ENCODE results near the gene SYT13. TPM values are rescaled to one million over a fixed set of nuclear protein-coding genes. Genes with fewer than 3 reads are reported as not detected.

The SYT13 gene
- total RNA-seq, 1 experiment from 2014 or later = 4.3 TPM

DNA sequence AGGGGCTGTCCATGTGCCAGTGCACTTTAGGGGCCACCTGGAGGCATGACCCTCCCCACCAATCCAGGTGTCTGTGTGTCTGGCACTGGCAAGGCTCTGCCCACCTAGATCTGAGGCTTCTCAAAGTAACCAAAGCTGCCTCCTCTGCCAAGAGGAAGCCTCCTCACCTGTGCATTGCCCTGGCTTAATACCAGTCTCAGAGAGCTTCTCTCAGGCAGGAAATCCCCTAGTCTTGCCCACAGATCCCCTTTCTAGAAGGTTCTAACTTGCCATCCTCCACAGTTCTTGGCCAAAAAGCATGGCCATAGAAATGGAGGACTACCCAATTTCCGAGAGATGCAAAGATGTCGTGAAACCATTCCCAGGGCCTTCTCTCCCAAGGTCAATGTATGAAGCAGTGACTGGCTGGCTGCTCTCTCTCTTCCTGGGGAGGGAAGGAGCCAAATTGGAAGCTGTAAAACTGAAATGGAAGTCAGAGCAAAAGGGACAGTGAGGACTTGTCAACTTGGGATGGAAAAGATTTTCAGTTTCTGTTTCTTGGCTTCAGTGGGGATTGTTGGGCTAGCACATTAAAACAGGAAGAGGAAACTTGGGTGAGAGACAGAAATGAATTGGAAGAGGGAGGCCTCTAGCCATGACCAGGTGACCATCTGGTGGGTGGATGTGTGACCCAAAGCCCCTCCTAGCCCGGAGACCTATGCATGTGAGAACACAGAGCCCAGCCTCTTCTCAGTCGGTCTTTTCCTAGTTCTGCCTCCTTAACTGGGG is 70.9 kb downstream of the SYT13 start:
- Histone ChIP-seq H3K79me2 (ENCODE audit: insufficient read depth, low read length) (no peaks in the 10 kb centered on the region), H3K79me1 (ENCODE audit: insufficient read depth, low read depth, low read length, poor library complexity, severe bottlenecking) (no peaks in the 10 kb centered on the region), H2BK12ac (ENCODE audit: insufficient read length, low read depth, low read length) (no peak overlapping the region), H3K27ac (ENCODE audit: insufficient read length, low read depth, low read length) (no peak overlapping the region), H3K9ac (ENCODE audit: extremely low read depth, insufficient read length, low read length) (no peak overlapping the region), H3K4me1 (ENCODE audit: insufficient read depth, low read length) (no peaks in the 10 kb centered on the region), H2AFZ (ENCODE audit: low read length) (no peak overlapping the region), H3K14ac (ENCODE audit: insufficient read depth, low read length) (no peak overlapping the region), H3K9me3 (ENCODE audit: control insufficient read depth, low read depth, low read length) (no peaks in the 10 kb centered on the region), H2BK5ac (ENCODE audit: insufficient read length, low read length) (no peak overlapping the region), H3K27me3 (ENCODE audit: insufficient read depth, low read length) (no peaks in the 10 kb centered on the region), H2BK15ac (ENCODE audit: low read depth, low read length) (no peak overlapping the region), H4K5ac (ENCODE audit: insufficient read length, low read depth, low read length) (no peak overlapping the region), H2AK5ac (ENCODE audit: insufficient read length, low read length) (no peak overlapping the region), H2BK20ac (ENCODE audit: low read depth, low read length, poor library complexity, severe bottlenecking) (no peak overlapping the region), H4K8ac (replicated peaks; ENCODE audit: insufficient read length, low read depth, low read length) (no peak overlapping the region), H4K20me1 (ENCODE audit: control insufficient read depth, insufficient read depth, insufficient read length) (no peaks in the 10 kb centered on the region), H3K4ac (ENCODE audit: low read depth, low read length) (no peak overlapping the region), H3K23ac (ENCODE audit: insufficient read length, low read depth, low read length) (no peak overlapping the region), H3K4me2 (ENCODE audit: insufficient read depth, insufficient read length, low read length) (no peak overlapping the region), H3T11ph (ENCODE audit: low read length) (no peak overlapping the region), H3K23me2 (ENCODE audit: insufficient read length, low read depth, low read length, poor library complexity, severe bottlenecking) (no peaks in the 10 kb centered on the region), H3K56ac (ENCODE audit: insufficient read length, low read depth, low read length) (no peak overlapping the region), H4K91ac (ENCODE audit: insufficient read length, low read depth, low read length) (no peak overlapping the region), H3K18ac (ENCODE audit: insufficient read length, low read depth, low read length) (no peak overlapping the region), H2BK120ac (ENCODE audit: low read depth, low read length, poor library complexity, severe bottlenecking) (no peak overlapping the region)
- TF ChIP-seq, protein P1, sequence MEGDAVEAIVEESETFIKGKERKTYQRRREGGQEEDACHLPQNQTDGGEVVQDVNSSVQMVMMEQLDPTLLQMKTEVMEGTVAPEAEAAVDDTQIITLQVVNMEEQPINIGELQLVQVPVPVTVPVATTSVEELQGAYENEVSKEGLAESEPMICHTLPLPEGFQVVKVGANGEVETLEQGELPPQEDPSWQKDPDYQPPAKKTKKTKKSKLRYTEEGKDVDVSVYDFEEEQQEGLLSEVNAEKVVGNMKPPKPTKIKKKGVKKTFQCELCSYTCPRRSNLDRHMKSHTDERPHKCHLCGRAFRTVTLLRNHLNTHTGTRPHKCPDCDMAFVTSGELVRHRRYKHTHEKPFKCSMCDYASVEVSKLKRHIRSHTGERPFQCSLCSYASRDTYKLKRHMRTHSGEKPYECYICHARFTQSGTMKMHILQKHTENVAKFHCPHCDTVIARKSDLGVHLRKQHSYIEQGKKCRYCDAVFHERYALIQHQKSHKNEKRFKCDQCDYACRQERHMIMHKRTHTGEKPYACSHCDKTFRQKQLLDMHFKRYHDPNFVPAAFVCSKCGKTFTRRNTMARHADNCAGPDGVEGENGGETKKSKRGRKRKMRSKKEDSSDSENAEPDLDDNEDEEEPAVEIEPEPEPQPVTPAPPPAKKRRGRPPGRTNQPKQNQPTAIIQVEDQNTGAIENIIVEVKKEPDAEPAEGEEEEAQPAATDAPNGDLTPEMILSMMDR (conservative IDR thresholded peaks at IDR 0.05) = no peak
- Mint-ChIP-seq H3K4me3 (no peak overlapping the region), H3K27ac (no peak overlapping the region; a peak in 1 of 7 replicates), H3K27me3 (ENCODE audit: low read depth) (no peaks in the 10 kb centered on the region; the same call in none of the 2 replicates), H3K36me3 (ENCODE audit: insufficient read depth in 1 of 3, low read depth in 3 of 3) (peaks cover 0 to 4% (median 0%) of the 10 kb centered on the region in 3 experiments; a peak in 2 of 7 replicates), H3K4me1 (peaks cover 2 to 8% of the 10 kb centered on the region in 2 experiments), H3K9me3 (no peaks in the 10 kb centered on the region)
- no CpG with 5 or more reads among the region's 4 CpGs for WGBS (ENCODE audit: extremely low coverage, insufficient read length, low lambda C conversion rate)
- no peak for DNase-seq
